Right ventricle myocardium superior (tissue), 1 donor: ENCODE data around the gene RNF166. TPM values are rescaled to one million over a fixed set of nuclear protein-coding genes. Genes with fewer than 3 reads are reported as not detected.
A peak's percentile ranks its signal among the peaks of the same experiment; 100 is the strongest.

Experiments
- ATAC-seq: fragments of 200-7000 bp; cut with Tn5 transposase; one replicate; pipeline ENCODE4 v1.9.1; 2020; ENCODE audit warnings: mild to moderate bottlenecking; ENCODE audit not compliant: poor library complexity
- DNase-seq: peaks from one replicate; pipeline ENCODE4 v3.0.0-alpha.2; 2020
- intact Hi-C: fragments of 100-400 bp; cut with DNase I; formaldehyde crosslinking; loops from one replicate; pipeline ENCODE4 v1.11.2; 2022
- total RNA-seq: library from RNA; stranded (reverse); fragmentation: NEBNext Ultra II Directional; extraction: Animal tissue kit (Norgen Biotek cat#: 25700); gene quantifications from one replicate; pipeline ENCODE4 v1.2.1, GENCODE V29; 2021
- donor health status: DM: no; HTN: yes; CAD: no; lungs with severe emphysema.

Gene RNF166
- total RNA-seq, 1 donor from 2014 or later = 14.6 TPM

- DNase-seq = no peak
- intact Hi-C loops = loop anchor here (5.0 kb wide), 2 partner anchors 427 to 477 kb away; partner anchors contain the start of gene ZNF778
- ATAC-seq = no peak
Measured at GRCh38 chr16:88740727-88741055, 34.5 kb upstream of the RNF166 start.

DNA sequence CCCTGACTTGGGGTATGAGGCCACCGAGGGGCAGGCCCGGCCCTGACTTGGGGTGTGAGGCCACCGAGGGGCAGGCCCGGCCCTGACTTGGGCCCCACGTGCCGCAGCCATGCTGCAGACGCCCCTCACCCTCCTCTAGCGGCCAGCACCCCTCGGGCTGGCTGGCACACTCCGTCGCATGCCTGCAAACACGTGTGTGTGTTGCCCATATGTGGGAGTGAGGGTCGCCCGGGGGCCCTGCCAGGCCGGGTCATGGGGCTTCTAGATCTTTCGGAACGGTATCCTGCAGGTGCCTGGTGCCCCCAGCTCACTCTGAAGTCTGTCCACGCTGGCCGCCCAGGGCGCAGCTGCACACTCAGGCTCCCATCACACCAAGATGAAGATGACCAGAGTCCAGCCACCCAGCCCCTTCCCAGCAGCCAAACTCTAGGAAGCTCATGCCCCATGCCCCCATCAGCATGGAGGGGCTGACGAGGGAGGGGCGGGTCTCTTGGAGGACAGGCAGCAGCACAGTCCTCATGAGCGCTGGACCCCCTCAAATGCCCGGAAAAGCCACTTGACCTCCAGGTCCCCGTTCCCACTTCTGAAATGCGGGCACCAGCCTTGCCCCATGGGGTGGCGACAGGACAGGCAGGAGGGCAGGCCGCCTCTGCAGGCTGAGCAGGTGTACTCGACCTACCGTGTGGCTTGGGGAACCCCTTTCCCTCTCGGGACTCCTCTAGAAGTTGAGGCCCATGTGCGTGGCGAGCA, 33.9 kb upstream of the RNF166 start:
- intact Hi-C loops = loop anchor here (5.0 kb wide), 2 partner anchors 427 to 477 kb away; partner anchors contain the start of gene ZNF778
- no peak for ATAC-seq
- no peak for DNase-seq

DNA sequence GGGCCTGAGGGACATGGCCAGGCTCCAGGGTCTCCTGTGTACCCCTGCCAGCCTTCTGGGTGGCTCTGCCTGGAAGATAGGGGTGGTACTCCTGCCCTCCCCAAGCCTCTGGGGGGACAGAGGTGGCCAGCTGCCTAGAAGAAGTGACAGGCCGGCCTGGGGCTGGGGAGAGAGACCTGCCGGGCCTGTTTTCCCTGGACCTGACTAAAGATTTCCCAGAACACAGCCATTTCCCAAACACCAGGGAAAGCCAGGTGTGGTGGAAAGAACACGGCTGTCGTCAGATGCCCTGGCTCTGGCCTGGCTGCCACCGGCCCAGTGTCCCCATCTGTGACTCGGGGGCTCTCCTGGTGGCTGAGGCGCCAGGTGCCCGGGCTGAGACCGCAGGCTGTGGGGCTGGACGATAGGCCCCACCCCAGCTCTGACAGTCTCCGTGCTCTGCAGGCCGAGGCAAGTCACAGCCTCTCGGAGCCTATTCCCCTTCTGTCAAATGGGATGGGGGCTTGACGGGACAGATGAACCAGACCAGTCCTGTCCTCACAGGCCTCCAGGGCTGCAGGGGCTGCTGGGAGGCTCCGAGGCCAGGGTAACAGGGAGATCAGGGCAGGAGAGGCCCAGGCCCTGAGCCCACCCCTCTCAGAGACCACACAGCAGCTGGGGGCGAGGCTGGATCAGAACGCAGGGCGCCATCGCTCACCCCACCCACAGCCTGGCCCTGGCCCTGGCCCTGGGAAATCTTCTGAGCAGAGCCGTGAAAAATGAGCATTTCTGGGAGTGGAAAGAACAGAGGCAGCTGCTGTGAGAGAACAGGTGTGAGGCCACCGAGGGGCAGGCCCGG, 33.1 kb upstream of the RNF166 start:
- no peak for ATAC-seq
- intact Hi-C loops = no loop called here
- DNase-seq = no peak

- no peak for ATAC-seq
- intact Hi-C loops = no loop called here
- no peak for DNase-seq
Measured at GRCh38 chr16:88738151-88739084, 32.2 kb upstream of the RNF166 start.

DNA sequence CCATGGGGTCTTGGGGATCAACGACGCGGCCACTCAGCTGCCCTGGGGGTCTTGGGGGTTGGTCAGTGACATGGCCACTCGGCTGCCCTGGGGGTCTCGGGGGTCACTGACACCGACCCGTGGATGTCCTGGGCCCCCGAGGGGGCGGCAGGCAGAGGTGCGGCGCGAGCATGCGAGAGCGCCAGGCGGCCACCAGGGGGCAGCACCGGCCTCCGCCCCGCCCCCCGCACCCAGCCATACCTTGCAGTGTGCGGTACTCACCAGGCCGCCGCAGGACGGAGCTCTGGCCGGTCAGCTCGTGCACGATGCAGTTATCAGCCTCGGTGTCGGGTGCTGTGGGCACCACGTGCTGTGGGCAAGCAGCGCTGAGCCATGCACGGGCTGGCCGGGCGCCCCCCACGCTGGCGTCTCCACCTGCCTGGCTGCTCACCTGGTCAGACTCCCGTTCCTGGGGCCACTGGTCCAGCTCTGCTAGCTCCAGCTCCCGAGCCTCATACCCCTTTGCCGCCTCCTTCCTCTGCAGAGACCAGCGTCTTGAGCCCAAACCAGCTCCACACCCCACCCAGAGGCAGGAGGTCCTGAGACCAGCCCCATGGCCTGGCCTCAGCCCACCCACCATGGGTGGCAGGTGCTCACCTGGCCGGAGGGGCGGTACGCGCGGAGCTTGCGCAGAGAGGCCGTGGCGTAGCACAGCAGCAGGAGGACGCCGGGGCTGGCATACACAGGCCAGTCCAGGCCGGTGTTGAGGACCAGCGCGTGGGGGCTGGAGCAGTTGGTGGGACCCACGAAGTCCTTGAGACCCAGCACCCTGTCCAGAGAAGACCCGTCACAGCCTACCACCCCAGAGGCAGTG, 31.3 kb upstream of the RNF166 start:
- DNase-seq = peak; percentile 88
- intact Hi-C loops = no loop called here
- peak; percentile 87 for ATAC-seq

DNA sequence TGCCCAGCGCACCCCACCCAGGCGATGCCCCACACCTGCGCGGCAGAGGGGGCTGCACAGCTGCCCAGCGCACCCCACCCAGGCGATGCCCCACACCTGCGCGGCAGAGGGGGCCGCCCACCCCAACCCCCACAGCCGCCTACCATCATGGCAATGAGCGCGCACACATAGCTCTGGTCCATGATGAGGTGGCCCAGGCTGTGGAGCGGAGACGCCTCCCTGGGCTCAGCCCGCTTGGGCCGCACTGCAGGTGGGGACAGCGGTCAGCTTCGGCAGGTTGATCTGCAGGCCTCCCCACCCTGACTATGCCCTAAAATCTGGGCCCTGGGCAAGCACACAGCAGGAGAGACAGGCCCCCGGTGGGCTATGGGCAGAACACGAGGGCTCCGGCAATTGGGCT, 30.3 kb upstream of the RNF166 start:
- ATAC-seq (no peak), DNase-seq (no peak)
- intact Hi-C loops = no loop called here

DNA sequence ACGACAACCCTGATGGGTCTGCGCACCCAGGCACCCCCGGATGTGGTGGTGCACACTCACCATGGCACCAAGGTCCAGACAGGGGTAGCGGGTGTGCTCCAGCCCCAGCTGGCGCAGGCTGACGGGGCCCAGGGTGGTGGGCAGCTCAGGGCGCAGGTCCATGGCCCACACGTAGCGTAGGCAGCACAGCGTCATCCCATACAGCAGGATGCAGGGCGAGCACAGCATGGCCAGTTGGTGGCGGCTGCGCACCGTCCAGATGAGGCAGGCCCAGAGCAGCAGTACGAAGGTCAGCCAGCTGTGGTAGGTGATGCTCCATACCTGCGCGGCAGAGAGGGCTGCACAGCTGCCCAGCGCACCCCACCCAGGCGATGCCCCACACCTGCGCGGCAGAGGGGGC, 29.9 kb upstream of the RNF166 start:
- ATAC-seq (no peak), DNase-seq (no peak)
- intact Hi-C loops = no loop called here

DNA sequence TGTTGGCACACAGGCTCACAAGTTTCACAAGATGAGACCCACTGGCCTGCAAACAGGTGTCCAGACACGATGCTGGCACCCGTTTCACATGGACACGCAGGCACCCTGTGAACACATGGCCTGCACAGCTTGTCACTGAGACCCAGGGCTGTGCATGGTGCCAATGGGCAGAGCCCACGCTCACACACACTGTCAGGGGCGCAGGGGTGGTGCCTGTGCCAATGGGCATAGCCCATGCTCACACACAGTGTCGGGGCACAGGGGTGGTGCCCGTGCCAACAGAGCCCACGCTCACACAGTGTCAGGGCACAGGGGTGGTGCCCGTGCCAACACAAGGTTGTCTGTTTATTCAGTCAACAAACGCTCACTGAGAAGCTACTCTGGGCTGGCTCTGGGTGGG, 29.4 kb upstream of the RNF166 start:
- no peak for ATAC-seq
- intact Hi-C loops = no loop called here
- DNase-seq = no peak

DNA sequence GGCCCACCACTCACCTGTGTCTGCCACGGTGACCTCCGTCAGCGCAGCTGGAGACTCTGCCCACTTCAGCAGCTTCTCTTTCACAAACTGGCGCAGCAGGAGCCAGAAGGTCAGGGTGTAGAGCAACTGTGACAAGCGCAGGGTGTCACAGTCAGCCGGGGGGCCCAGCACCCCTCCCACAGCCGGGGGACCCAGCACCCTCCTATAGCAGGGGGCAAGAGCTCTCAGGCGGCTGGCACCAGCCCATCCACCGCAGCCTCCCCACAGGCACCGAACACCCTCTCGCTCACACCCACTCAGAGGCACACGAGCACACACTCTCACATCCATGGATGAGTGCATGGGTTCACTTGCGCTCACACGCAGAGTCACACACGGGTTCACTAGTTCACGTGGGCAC, 28.9 kb upstream of the RNF166 start:
- DNase-seq = no peak
- intact Hi-C loops = no loop called here
- ATAC-seq = no peak

DNA sequence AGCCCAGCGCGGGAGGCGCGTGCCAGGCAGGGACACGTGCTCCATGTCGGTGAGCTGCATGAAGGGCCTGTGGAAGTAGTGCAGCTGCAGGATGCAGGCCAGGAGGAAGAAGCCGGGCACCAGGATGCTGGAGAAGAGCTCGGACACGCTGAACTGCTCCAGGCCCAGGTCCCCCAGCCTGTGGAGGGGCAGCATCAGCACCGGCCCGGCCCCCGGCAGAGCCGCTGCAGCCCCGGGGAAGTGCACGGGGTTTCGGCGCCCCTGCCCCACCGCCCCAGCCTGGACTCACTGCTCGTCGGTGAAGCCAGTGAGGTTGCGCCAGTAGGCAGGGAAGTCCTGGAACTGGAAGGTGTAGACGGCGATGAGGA, 28.1 kb upstream of the RNF166 start:
- no peak for DNase-seq
- intact Hi-C loops = no loop called here
- no peak for ATAC-seq

DNA sequence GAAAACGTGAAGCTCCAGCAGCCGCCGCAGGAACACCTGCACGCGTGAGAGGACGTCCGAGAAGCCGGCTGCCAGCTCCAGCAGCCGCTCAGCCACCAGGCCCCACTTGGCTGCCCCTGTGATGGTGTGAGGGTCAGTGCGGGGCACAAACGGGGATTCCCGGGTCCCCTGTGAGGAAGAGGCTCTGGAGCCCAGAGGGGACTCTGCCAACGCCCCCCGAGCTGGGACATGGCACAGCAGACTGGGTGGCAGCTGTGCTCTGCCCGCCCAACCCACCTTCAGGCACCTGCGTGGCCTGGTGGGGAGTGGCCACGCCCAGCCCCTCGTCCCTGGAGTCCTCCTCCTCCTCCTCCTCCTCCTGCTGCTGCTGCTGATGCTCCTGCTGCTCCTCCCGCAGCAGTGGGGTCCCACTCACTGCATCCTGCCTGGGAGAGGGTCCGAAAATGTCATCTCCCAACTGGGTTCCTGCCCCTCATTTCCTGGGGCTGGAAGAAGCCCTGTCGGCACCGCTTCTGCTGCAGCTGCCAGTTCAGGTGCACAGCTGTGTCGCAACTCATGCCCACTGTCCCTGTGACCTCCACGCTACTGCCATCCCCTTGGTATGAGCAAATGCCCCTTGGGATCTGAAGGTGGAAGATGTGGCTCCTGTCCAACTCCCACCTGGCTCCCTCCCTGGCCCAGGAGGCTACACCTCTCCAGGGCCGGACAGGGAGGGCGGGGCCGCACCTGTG, 27.6 kb upstream of the RNF166 start:
- intact Hi-C loops = no loop called here
- ATAC-seq = no peak
- DNase-seq = no peak

DNA sequence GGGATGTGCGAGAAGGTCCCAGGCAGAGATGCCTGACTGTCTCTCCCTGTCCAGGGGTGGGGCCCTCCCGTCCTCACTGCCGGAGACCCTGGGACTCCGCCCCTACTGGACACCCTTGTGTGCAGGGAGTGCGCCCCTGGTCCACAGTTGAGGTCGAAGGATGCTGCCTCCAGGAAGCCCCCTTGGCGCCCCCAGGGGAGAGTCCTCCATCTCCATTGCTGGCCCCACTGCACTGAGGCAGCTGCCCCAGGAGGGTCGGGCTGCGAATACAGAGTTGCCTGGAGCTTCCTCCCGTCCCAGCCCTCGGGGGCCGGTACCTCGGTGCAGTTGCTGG, 26.7 kb upstream of the RNF166 start:
- ATAC-seq = no peak
- DNase-seq = no peak
- intact Hi-C loops = no loop called here

DNA sequence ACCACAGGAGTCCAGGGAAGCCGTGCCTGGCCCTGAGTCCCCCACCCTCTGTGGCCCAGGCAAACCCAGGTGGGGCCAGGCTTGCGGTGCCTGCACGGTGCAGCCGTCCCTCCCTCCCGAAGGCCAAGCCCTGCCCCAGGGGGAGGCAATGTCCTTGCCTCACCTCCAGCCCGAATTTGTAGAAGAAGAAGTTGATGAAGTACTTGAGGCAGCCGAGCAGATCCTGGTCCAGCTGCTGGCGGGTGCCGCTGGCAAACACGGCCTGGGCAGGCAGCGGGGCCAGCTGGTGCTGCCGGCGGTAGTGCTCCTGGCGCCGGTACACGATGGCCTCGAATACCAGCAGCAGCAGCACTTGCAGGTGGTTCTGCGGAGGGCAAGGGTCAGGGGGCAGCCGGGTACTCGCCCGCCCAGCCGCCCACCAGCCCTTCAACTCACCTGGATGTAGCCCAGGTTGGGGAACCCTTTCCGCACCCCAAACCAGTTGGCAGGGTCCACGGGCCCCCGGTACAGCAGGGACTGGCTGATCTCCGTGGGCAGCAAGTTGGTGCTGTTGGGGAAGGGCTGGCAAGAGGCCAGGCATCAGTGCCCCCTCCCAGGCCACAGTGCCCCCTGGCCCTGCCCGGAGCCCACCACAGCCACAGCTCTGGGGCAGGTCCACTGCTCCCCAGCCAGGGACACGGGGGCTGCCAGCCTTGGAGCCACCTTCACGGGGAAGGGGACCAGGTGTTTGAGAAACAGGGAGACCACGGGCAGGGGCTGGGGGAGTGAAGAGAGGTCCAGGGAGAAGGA, 26.2 kb upstream of the RNF166 start:
- intact Hi-C loops = no loop called here
- no peak for DNase-seq
- no peak for ATAC-seq

GRCh38 chr16:88731699-88732098, 25.5 kb upstream of the RNF166 start:
- intact Hi-C loops = no loop called here
- no peak for DNase-seq
- ATAC-seq = no peak

DNA sequence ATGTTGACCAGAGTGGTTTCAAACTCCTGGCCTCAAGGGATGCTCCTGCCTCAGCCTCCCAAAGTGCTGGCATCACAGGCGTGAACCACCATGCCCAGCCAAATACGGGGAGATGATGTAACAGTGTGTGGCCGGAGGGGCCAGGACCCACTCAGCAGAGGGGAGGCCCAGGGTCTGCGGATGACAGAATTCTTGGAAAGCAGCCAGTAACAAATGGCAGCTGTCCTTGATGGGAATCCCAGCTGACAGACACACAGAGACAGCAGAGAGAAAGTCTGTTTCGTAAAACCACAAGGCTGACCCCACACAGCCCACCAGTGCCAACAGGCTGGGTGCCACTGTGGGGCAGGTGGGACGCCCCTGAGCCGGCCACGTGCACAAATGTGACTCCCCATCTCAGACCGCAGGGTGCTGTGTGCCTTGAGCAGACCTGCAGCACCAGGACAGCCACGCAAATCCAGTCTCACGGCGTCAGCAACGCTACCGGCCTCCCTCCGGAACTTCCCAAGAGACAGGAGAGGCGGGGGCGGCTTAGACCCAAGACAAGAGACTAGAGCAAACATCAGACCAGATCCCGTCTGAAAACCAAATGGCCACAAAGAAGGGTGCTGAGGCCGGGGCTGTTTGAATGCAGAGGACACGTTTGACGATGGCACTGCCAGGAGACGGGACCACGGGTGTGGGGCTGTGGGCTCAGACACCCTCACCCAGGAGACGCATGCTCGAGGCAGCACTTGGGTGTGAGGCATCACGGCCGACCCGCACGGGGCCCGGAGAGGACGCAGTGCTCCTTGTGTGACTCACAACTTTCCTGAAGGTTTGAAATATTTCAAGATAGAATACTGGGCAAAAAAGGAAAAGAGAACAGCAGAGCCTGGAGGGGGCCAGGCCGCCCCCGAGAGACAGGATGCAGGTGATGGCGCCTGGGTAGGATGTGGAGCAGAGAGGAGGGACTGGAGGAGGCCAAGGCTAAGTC, 24.7 kb upstream of the RNF166 start:
- intact Hi-C loops = no loop called here
- DNase-seq (no peak), ATAC-seq (no peak)

DNA sequence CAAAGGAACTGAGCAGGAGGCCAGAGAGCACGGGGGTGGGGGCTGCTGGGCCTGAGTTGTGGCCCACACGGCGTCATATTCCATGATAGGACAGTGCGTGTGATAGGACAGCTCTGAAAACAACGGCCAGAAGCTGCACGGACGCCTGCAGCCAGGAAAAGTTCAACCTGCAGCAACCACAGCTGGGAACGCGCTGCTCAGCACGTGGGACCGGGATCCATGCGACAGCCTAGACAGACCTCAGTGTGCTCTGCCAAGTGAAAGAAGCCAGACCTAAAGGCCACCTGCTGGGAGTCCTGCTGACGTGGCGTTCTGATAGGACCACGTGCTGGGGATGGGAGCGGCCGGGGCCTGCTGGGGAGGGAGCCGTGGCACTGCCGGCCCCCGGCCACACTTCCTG, 21.7 kb upstream of the RNF166 start:
- intact Hi-C loops = no loop called here
- peak; percentile 71 for ATAC-seq
- no peak for DNase-seq
